Lung (tissue), 12 donors: Measurements from ENCODE around the gene KBTBD12. TPM values are rescaled to one million over a fixed set of nuclear protein-coding genes. Genes with fewer than 3 reads are reported as not detected.

ENCODE experiments used
- ATAC-seq: fragments of 200-7000 bp; cut with Tn5 transposase; one replicate; pipeline ENCODE4 v1.9.1; 2020; ENCODE audit warnings: moderate number of reproducible peaks; ENCODE audit not compliant: insufficient read depth, low FRiP score
- DNase-seq, 3 donors: peaks; one replicate each; pipeline ENCODE4 v3.0.0-alpha.2; 2013 to 2017
- H3K27ac ChIP-seq, 2 donors: one replicate each; pipeline ENCODE4 v1.5.1; 2013; ENCODE audit warnings: mild to moderate bottlenecking in 2 of 2, moderate library complexity in 2 of 2, control low read depth in 1 of 2, inconsistent platforms in 1 of 2, low read depth in 1 of 2, low read length in 1 of 2
- H3K27me3 ChIP-seq, 3 donors: one replicate each; pipeline ENCODE4 v1.5.1; 2013; ENCODE audit warnings: low read length in 2 of 3; ENCODE audit not compliant: control insufficient read depth in 3 of 3, insufficient read depth in 3 of 3
- H3K36me3 ChIP-seq, 4 donors: one replicate each; pipeline ENCODE4 v1.5.1; 2013; ENCODE audit warnings: low read length in 4 of 4, mild to moderate bottlenecking in 1 of 4, moderate library complexity in 1 of 4; ENCODE audit not compliant: control insufficient read depth in 4 of 4, insufficient read depth in 4 of 4
- H3K4me1 ChIP-seq, 5 donors: one replicate each; pipeline ENCODE4 v1.5.1; 2013; ENCODE audit warnings: low read length in 5 of 5, mild to moderate bottlenecking in 2 of 5, moderate library complexity in 1 of 5; ENCODE audit not compliant: control insufficient read depth in 5 of 5, insufficient read depth in 5 of 5
- H3K4me3 ChIP-seq: one replicate; pipeline ENCODE4 v1.5.1; 2013; ENCODE audit warnings: mild to moderate bottlenecking, control low read depth, moderate library complexity
- H3K9ac ChIP-seq, 2 donors: one replicate each; pipeline ENCODE4 v1.5.1; 2013; ENCODE audit warnings: low read length in 2 of 2, control low read depth in 1 of 2; ENCODE audit not compliant: insufficient read depth in 1 of 2
- H3K9me3 ChIP-seq, 4 donors: one replicate each; pipeline ENCODE4 v1.5.1; 2013; ENCODE audit warnings: low read length in 3 of 4, mild to moderate bottlenecking in 1 of 4, moderate library complexity in 1 of 4; ENCODE audit not compliant: control insufficient read depth in 4 of 4, insufficient read depth in 3 of 4
- CTCF ChIP-seq: IDR thresholded peaks from 2 replicates; pipeline ENCODE4 v1.5.1; 2012; ENCODE audit warnings: mild to moderate bottlenecking; ENCODE audit errors: control extremely low read depth, extremely low read depth
- WGBS, 2 donors: extraction: QIAGEN DNeasy Blood & Tissue Kit; methylation state at CpG; one replicate each; pipeline ENCODE4 v1.1.7; 2013; 5-methylcytosine and 5-hydroxymethylcytosine counted together
- polyA plus RNA-seq, 2 donors: library from polyadenylated mRNA; stranded (reverse); fragments of 200-250 nt; gene quantifications; one replicate each; pipeline ENCODE4 v1.2.1, GENCODE V29; 2013
- total RNA-seq, 2 donors: library from RNA; depleted of rRNA in 1 of 2; stranded (reverse); fragments of >200 nt in 1 of 2; gene quantifications; one replicate each; pipeline ENCODE4 v1.2.1, GENCODE V29; 2014 to 2021
- donor health status: control.
- donor health status: control.
- donor health status: Bipolar disorder and iron deficiency.
- donor health status: healthy.
- donor health status: DM: yes; HTN: yes; CAD: no.

KBTBD12 gene
- total and polyA plus RNA-seq, 4 donors, result 0.29 to 3.1 (median 0.62) TPM

DNA sequence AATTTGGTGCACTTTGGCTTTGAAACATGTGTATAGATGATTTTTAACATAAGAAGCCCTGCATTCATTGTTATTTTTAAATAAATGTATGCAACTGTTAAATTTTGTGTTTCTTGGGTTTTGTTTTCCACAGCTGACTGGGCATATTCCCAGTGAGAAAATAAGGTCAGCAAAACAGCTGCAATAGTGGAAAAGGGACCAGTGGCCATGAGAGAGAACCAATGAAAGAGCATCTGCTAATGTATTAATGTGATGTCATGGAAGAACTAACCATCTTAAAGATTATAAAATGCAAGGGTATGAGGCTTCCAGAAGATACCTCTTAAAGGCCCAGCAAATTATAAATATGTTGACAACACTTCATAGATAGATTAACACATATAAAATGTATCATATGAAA, 31.0 kb upstream of the KBTBD12 start:
- Histone ChIP-seq H3K27me3 (no peaks in the 10 kb centered on the region), H3K4me1 (peaks cover 0 to 1% (median 0%) of the 10 kb centered on the region in 5 donors), H3K36me3 (no peaks in the 10 kb centered on the region), H3K4me3 (no peak overlapping the region), H3K27ac (no peak overlapping the region), H3K9me3 (no peaks in the 10 kb centered on the region), H3K9ac (no peak overlapping the region)
- no peak for ATAC-seq
- TF ChIP-seq CTCF, result no peak
- no peak for DNase-seq

GRCh38 chr3:127886231-127886955, 28.6 kb upstream of the KBTBD12 start:
- Histone ChIP-seq H3K36me3 (no peaks in the 10 kb centered on the region), H3K4me3 (no peak overlapping the region), H3K27me3 (no peaks in the 10 kb centered on the region), H3K4me1 (peaks cover 0 to 1% (median 0%) of the 10 kb centered on the region in 5 donors), H3K9me3 (peaks cover 0 to 7% (median 0%) of the 10 kb centered on the region in 4 donors), H3K27ac (no peak overlapping the region), H3K9ac (no peak overlapping the region)
- TF ChIP-seq CTCF, result no peak
- ATAC-seq, result no peak
- no peak for DNase-seq
- WGBS, 2 donors, result 94 to 98% methylated on average over 9 of the region's 9 CpGs

- DNase-seq (no peak), ATAC-seq (no peak)
- TF ChIP-seq CTCF, result no peak
- Histone ChIP-seq H3K4me3 (no peak overlapping the region), H3K4me1 (peaks cover 0 to 1% (median 0%) of the 10 kb centered on the region in 5 donors), H3K27ac (no peak overlapping the region), H3K9me3 (peaks cover 0 to 9% (median 0%) of the 10 kb centered on the region in 4 donors), H3K9ac (no peak overlapping the region), H3K36me3 (no peaks in the 10 kb centered on the region), H3K27me3 (no peaks in the 10 kb centered on the region)
These were observed 28.1 kb upstream of the KBTBD12 start for GRCh38 chr3:127886956-127887231.

DNA sequence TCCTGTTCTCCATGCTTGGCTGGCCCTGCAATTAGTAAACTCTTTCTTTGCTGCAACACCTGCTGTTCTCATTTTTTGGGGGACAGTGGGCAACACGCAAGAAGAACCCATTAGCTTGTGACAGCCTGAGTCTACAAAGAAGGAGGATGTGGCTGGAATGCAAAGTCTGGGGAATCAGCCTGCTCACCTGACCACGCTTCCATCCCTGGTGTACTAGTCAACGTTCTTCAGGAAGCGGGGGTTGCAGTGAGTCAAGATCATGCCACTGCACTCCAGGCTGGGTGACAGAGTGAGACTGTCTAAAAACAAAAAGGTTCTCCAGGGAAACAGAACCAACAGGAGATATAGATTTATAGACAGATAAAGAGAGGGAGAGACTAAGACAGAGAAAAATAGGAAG, 27.7 kb upstream of the KBTBD12 start:
- H3K27me3 ChIP-seq, result no peaks in the 10 kb centered on the region
- TF ChIP-seq CTCF, result no peak
- 68 to 72% methylated on average over 4 of the region's 4 CpGs for WGBS, 2 donors
- H3K9ac ChIP-seq, result no peak overlapping the region
- peaks cover 0 to 9% (median 0%) of the 10 kb centered on the region in 4 donors for H3K9me3 ChIP-seq
- H3K36me3 ChIP-seq, result no peaks in the 10 kb centered on the region
- no peak for DNase-seq
- no peak overlapping the region for H3K4me3 ChIP-seq
- no peak overlapping the region for H3K27ac ChIP-seq
- no peak for ATAC-seq
- H3K4me1 ChIP-seq, result peaks cover 0 to 1% (median 0%) of the 10 kb centered on the region in 5 donors
